Caco-2 (cell line): ENCODE measurements around the gene CD9. TPM values are rescaled to one million over a fixed set of nuclear protein-coding genes. Genes with fewer than 3 reads are reported as not detected.

Source experiments
- BruUV-seq: library from RNA; stranded (reverse); fragments of 400-500 nt; replicated peaks from 2 replicates; lab custom pipeline; 2021; lab: Mats Ljungman, UMichigan
- CTCF ChIA-PET: fragments of 300-600 bp; sonication (Branson Sonifier 250); formaldehyde crosslinking; loops from one replicate; lab custom pipeline; 2022; ENCODE audit warnings: antibody characterized with exemption; lab: Charles Lee
- POLR2A ChIA-PET: fragments of 300-600 bp; sonication (Branson Sonifier 250); formaldehyde crosslinking; loops from one replicate; lab custom pipeline; 2022; ENCODE audit warnings: antibody characterized with exemption; lab: Charles Lee
- DNase-seq, 2 experiments: peaks; one replicate each; pipeline versions ENCODE4 v3.0.0 to v3.0.0-alpha.2; 2020 to 2022
- H3K27me3 ChIP-seq: replicated peaks from 2 replicates; pipeline ENCODE4 v1.6.0; 2011; ENCODE audit warnings: low read length; ENCODE audit not compliant: control insufficient read depth, insufficient read depth
- H3K36me3 ChIP-seq: 2 replicates; pipeline ENCODE4 v1.5.1; 2011; ENCODE audit warnings: low read length; ENCODE audit not compliant: control insufficient read depth, insufficient read depth
- H3K4me1 ChIP-seq: fragments of 250-450 bp; sonication (Bioruptor Pico); 2 replicates; pipeline ENCODE4 v1.5.1; 2020; ENCODE audit warnings: mild to moderate bottlenecking
- H3K4me3 ChIP-seq: 2 replicates; pipeline ENCODE4 v1.5.1; 2011; ENCODE audit warnings: low read depth, mild to moderate bottlenecking, control low read depth, low read length
- H3K9me3 ChIP-seq: fragments of 250-450 bp; sonication (Bioruptor Pico); 2 replicates; pipeline ENCODE4 v1.5.1; 2020; ENCODE audit warnings: mild to moderate bottlenecking, moderate library complexity
- H3K27ac Mint-ChIP-seq: one replicate; pipeline ENCODE4 v1.8.0; 2022; ENCODE audit warnings: mixed read lengths; ENCODE audit not compliant: unreplicated experiment
- H3K27me3 Mint-ChIP-seq: one replicate; pipeline ENCODE4 v1.8.0; 2022; ENCODE audit warnings: mixed read lengths; ENCODE audit not compliant: insufficient read depth, unreplicated experiment
- H3K36me3 Mint-ChIP-seq: one replicate; pipeline ENCODE4 v1.8.0; 2022; ENCODE audit warnings: mild to moderate bottlenecking, mixed read lengths; ENCODE audit not compliant: insufficient read depth, unreplicated experiment
- H3K4me1 Mint-ChIP-seq: one replicate; pipeline ENCODE4 v1.8.0; 2022; ENCODE audit warnings: low read depth, mixed read lengths; ENCODE audit not compliant: unreplicated experiment
- H3K4me3 Mint-ChIP-seq: one replicate; pipeline ENCODE4 v1.8.0; 2022; ENCODE audit warnings: mild to moderate bottlenecking, moderate library complexity, mixed read lengths; ENCODE audit not compliant: unreplicated experiment
- H3K9me3 Mint-ChIP-seq: one replicate; pipeline ENCODE4 v1.8.0; 2022; ENCODE audit warnings: mixed read lengths; ENCODE audit not compliant: unreplicated experiment
- CTCF ChIP-seq, 2 experiments: fragments of 200-600 bp in 1 of 2; IDR thresholded peaks; 1 replicate in 1 of 2; 2 replicates in 1 of 2; pipeline versions ENCODE4 v1.5.1 to v1.8.0; 2011 to 2022; ENCODE audit warnings: antibody characterized with exemption in 1 of 2, control low read depth in 1 of 2, inconsistent platforms in 1 of 2, low read depth in 1 of 2, low read length in 1 of 2, mild to moderate bottlenecking in 1 of 2, moderate library complexity in 1 of 2; ENCODE audit not compliant: insufficient read depth in 1 of 2, severe bottlenecking in 1 of 2, unreplicated experiment in 1 of 2
- intact Hi-C: fragments of 100-400 bp; cut with micrococcal nuclease; formaldehyde crosslinking; loops from one replicate; pipeline ENCODE4 v1.10.0; 2022; ENCODE audit not compliant: unreplicated experiment
- total RNA-seq: library from RNA; stranded (reverse); gene quantifications from 2 replicates; pipeline ENCODE4 v1.2.3, GENCODE V29; 2022

The CD9 gene
- total RNA-seq, 1 experiment from 2014 or later: 170 TPM

DNA sequence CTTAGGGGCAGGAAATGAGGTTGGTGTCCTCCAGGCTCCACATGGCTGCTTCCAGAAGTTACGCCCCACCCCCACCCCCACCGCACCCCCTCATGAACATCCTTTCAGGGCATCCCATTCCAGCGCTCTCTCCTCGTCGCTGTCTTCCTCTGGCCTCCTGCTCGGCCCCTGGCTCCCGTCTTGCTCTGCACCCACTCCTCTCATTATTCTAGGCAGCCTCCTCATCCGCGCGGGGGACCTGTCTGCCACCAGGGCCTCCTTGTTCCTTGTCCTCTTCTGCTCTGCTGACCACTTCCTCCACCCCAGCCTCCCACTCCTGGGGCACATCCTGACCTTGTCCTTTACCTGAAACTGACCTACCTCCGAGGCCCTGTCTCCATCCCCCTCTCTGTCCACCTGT is 80.5 kb downstream of the CD9 start:
- H3K4me3 ChIP-seq: no peak overlapping the region
- POLR2A ChIA-PET: no interaction called here
- no peaks in the 10 kb centered on the region for H3K9me3 ChIP-seq
- H3K4me1 Mint-ChIP-seq: peaks cover 31% of the 10 kb centered on the region
- no peak for DNase-seq
- no peaks in the 10 kb centered on the region for H3K9me3 Mint-ChIP-seq
- no peak overlapping the region for H3K4me3 Mint-ChIP-seq
- CTCF ChIA-PET: interaction anchor here (1.4 to 4.9 kb wide), 5 partner anchors 14 to 292 kb away, joined by 4 to 111 read pairs (median 18); no protein-coding TSS in a partner anchor
- no peaks in the 10 kb centered on the region for H3K27me3 ChIP-seq
- no TSS peak for BruUV-seq
- peaks cover 4% of the 10 kb centered on the region for H3K36me3 Mint-ChIP-seq
- no peak for TF ChIP-seq CTCF (IDR thresholded peaks at IDR 0.05; ENCODE audit: insufficient read depth in 1 of 2, low read depth in 1 of 2, low read length in 1 of 2, severe bottlenecking in 1 of 2, unreplicated experiment in 1 of 2)
- H3K27me3 Mint-ChIP-seq: no peaks in the 10 kb centered on the region
- H3K36me3 ChIP-seq: no peaks in the 10 kb centered on the region
- peak overlapping the region; percentile 16 for H3K27ac Mint-ChIP-seq
- intact Hi-C loops: no loop called here
- peaks cover 31% of the 10 kb centered on the region for H3K4me1 ChIP-seq

GRCh38 chr12:6281081-6281809 is 81.0 kb downstream of the CD9 start:
- CTCF ChIA-PET: no interaction called here
- DNase-seq: no peak
- POLR2A ChIA-PET: no interaction called here
- Mint-ChIP-seq H3K4me3 (no peak overlapping the region), H3K27ac (peak overlapping the region; percentile 16), H3K36me3 (peaks cover 4% of the 10 kb centered on the region), H3K9me3 (no peaks in the 10 kb centered on the region), H3K4me1 (peaks cover 31% of the 10 kb centered on the region), H3K27me3 (no peaks in the 10 kb centered on the region)
- Histone ChIP-seq H3K27me3 (no peaks in the 10 kb centered on the region), H3K4me1 (peaks cover 31% of the 10 kb centered on the region), H3K9me3 (no peaks in the 10 kb centered on the region), H3K36me3 (no peaks in the 10 kb centered on the region), H3K4me3 (no peak overlapping the region)
- intact Hi-C loops: no loop called here
- BruUV-seq: no TSS peak
- no peak for TF ChIP-seq CTCF (IDR thresholded peaks at IDR 0.05; ENCODE audit: insufficient read depth in 1 of 2, low read depth in 1 of 2, low read length in 1 of 2, severe bottlenecking in 1 of 2, unreplicated experiment in 1 of 2)

- H3K36me3 Mint-ChIP-seq: peaks cover 4% of the 10 kb centered on the region
- intact Hi-C loops: no loop called here
- H3K4me1 Mint-ChIP-seq: peaks cover 23% of the 10 kb centered on the region
- no peaks in the 10 kb centered on the region for H3K27me3 ChIP-seq
- H3K27ac Mint-ChIP-seq: peak overlapping the region; percentile 33
- no peak for DNase-seq
- TF ChIP-seq CTCF (IDR thresholded peaks at IDR 0.05; ENCODE audit: insufficient read depth in 1 of 2, low read depth in 1 of 2, low read length in 1 of 2, severe bottlenecking in 1 of 2, unreplicated experiment in 1 of 2): no peak
- H3K4me1 ChIP-seq: peaks cover 31% of the 10 kb centered on the region
- no peak overlapping the region for H3K4me3 Mint-ChIP-seq
- H3K36me3 ChIP-seq: no peaks in the 10 kb centered on the region
- no TSS peak for BruUV-seq
- no peaks in the 10 kb centered on the region for H3K9me3 ChIP-seq
- no peaks in the 10 kb centered on the region for H3K27me3 Mint-ChIP-seq
- ChIA-PET CTCF (interaction anchor here (0.9 kb wide), 1 partner anchor 88 kb away, joined by 3 read pairs; no protein-coding TSS in a partner anchor), POLR2A (no interaction called here)
- H3K9me3 Mint-ChIP-seq: no peaks in the 10 kb centered on the region
- no peak overlapping the region for H3K4me3 ChIP-seq
Observed at GRCh38 chr12:6282453-6282840, 82.2 kb downstream of the CD9 start.
